Neural cell (in vitro differentiated cells): Measurements from ENCODE around the gene ACP7. TPM values are rescaled to one million over a fixed set of nuclear protein-coding genes. Genes with fewer than 3 reads are reported as not detected.

Source experiments
- H2AFZ ChIP-seq: fragments of 200-600, 300-800 bp; sonication (generic), shearing (Covaris generic); 2 replicates; pipeline ENCODE4 v1.6.0; 2014; ENCODE audit warnings: low read depth, mild to moderate bottlenecking, antibody characterized with exemption, low read length, moderate library complexity
- H3F3A ChIP-seq: fragments of 200-600 bp; shearing (Covaris generic); 2 replicates; pipeline ENCODE4 v1.6.1; 2016; ENCODE audit warnings: mild to moderate bottlenecking, moderate library complexity, mixed read lengths, antibody characterized with exemption, low read length; ENCODE audit not compliant: insufficient read depth, poor library complexity, severe bottlenecking
- H3K27ac ChIP-seq: fragments of 200-600, 300-800 bp; sonication (generic), shearing (Covaris generic); 2 replicates; pipeline ENCODE4 v1.5.1; 2014; ENCODE audit warnings: mild to moderate bottlenecking, low read length, moderate library complexity
- H3K27me3 ChIP-seq: fragments of 300-800, 200-600 bp; sonication (generic), shearing (Covaris generic); 2 replicates; pipeline ENCODE4 v1.6.0; 2014; ENCODE audit warnings: mild to moderate bottlenecking, low read depth, low read length, moderate library complexity; ENCODE audit not compliant: insufficient read depth
- H3K36me3 ChIP-seq: fragments of 300-800, 200-600 bp; sonication (generic), shearing (Covaris generic); 2 replicates; pipeline ENCODE4 v1.5.1; 2014; ENCODE audit warnings: mild to moderate bottlenecking, antibody characterized with exemption, low read length, moderate library complexity; ENCODE audit not compliant: insufficient read depth
- H3K4me2 ChIP-seq: fragments of 300-800, 200-600 bp; sonication (generic), shearing (Covaris generic); 2 replicates; pipeline ENCODE4 v1.6.0; 2014; ENCODE audit warnings: mild to moderate bottlenecking, low read length
- H3K4me3 ChIP-seq: fragments of 300-800, 200-600 bp; sonication (generic), shearing (Covaris generic); 2 replicates; pipeline ENCODE4 v1.5.1; 2014; ENCODE audit warnings: mild to moderate bottlenecking, low read length, moderate library complexity
- H3K79me2 ChIP-seq: fragments of 200-600 bp; shearing (Covaris generic); replicated peaks from 2 replicates; pipeline ENCODE4 v1.6.0; 2014; ENCODE audit warnings: mild to moderate bottlenecking, low read length, moderate library complexity; ENCODE audit not compliant: insufficient read depth
- H3K9ac ChIP-seq: fragments of 300-800, 200-600 bp; sonication (generic), shearing (Covaris generic); 2 replicates; pipeline ENCODE4 v1.6.1; 2016; ENCODE audit warnings: mild to moderate bottlenecking, low read length, mixed read lengths
- H3K9me2 ChIP-seq: fragments of 200-600 bp; shearing (Covaris generic); 2 replicates; pipeline ENCODE4 v1.6.1; 2016; ENCODE audit warnings: mild to moderate bottlenecking, low read length, mixed read lengths; ENCODE audit not compliant: insufficient read depth
- H3K9me3 ChIP-seq: fragments of 200-600, 300-800 bp; sonication (generic), shearing (Covaris generic); 2 replicates; pipeline ENCODE4 v1.6.1; 2016; ENCODE audit warnings: mild to moderate bottlenecking, mixed run types, low read length, moderate library complexity, mixed read lengths
- H4K20me1 ChIP-seq: fragments of 200-600 bp; shearing (Covaris generic); 2 replicates; pipeline ENCODE4 v1.6.1; 2016; ENCODE audit warnings: mild to moderate bottlenecking, mixed run types; ENCODE audit not compliant: insufficient read depth
- CTCF ChIP-seq: fragments of 450-650 bp; IDR thresholded peaks from 2 replicates; pipeline ENCODE4 v1.5.1; 2014; ENCODE audit warnings: antibody characterized with exemption, mild to moderate bottlenecking, moderate library complexity; ENCODE audit not compliant: poor library complexity, severe bottlenecking
- EP300 ChIP-seq: fragments of 450-650 bp; conservative IDR thresholded peaks from 2 replicates; pipeline ENCODE4 v1.6.1; 2014; ENCODE audit warnings: antibody characterized with exemption, mild to moderate bottlenecking, moderate library complexity; ENCODE audit not compliant: poor library complexity, severe bottlenecking
- EZH2 ChIP-seq: fragments of 200-600, 300-800 bp; shearing (Covaris generic), sonication (generic); IDR thresholded peaks from 2 replicates; pipeline ENCODE4 v1.6.1; 2014; ENCODE audit warnings: antibody characterized with exemption, low read length, borderline replicate concordance, mild to moderate bottlenecking; ENCODE audit not compliant: insufficient read depth, poor library complexity, severe bottlenecking
- MXI1 ChIP-seq: fragments of 450-650 bp; conservative IDR thresholded peaks from 2 replicates; pipeline ENCODE4 v1.6.1; 2014; ENCODE audit warnings: antibody characterized with exemption, mild to moderate bottlenecking; ENCODE audit not compliant: poor library complexity, severe bottlenecking
- POLR2AphosphoS5 ChIP-seq: IDR thresholded peaks from 2 replicates; pipeline ENCODE4 v1.6.1; 2012
- RAD21 ChIP-seq: fragments of 450-650 bp; conservative IDR thresholded peaks from 2 replicates; pipeline ENCODE4 v1.6.1; 2014; ENCODE audit warnings: antibody characterized with exemption, mild to moderate bottlenecking, moderate library complexity
- REST ChIP-seq: IDR thresholded peaks from 2 replicates; pipeline ENCODE4 v1.6.1; 2012; ENCODE audit warnings: borderline replicate concordance
- SMC3 ChIP-seq: fragments of 450-650 bp; conservative IDR thresholded peaks from 2 replicates; pipeline ENCODE4 v1.6.1; 2014; ENCODE audit warnings: antibody characterized with exemption, mild to moderate bottlenecking, moderate library complexity; ENCODE audit not compliant: poor library complexity
- TAF1 ChIP-seq: IDR thresholded peaks from 2 replicates; pipeline ENCODE4 v1.6.1; 2012; ENCODE audit warnings: low read depth
- polyA plus RNA-seq: library from polyadenylated mRNA; depleted of rRNA; stranded (reverse); fragments of >200 nt; gene quantifications from 2 replicates; pipeline ENCODE4 v1.2.3, GENCODE V29; 2014

ACP7 gene
- polyA plus RNA-seq, 1 donor from 2014 or later, result not detected

GRCh38 chr19:39047073-39047472 lies 37.1 kb upstream of the ACP7 start:
- Histone ChIP-seq H4K20me1 (no peaks in the 10 kb centered on the region), H3K4me2 (no peak overlapping the region), H3K79me2 (no peaks in the 10 kb centered on the region), H3K27ac (no peak overlapping the region), H3K36me3 (no peaks in the 10 kb centered on the region), H2AFZ (no peak overlapping the region), H3K27me3 (no peaks in the 10 kb centered on the region), H3K4me3 (no peak overlapping the region), H3F3A (no peaks in the 10 kb centered on the region), H3K9me3 (no peaks in the 10 kb centered on the region), H3K9me2 (no peaks in the 10 kb centered on the region), H3K9ac (no peak overlapping the region)
- TF ChIP-seq EZH2 (no peak), SMC3 (no peak), TAF1 (no peak), RAD21 (no peak), EP300 (no peak), CTCF (no peak), REST (no peak), MXI1 (no peak), POLR2AphosphoS5 (no peak)

GRCh38 chr19:39052243-39052746 lies 31.9 kb upstream of the ACP7 start:
- H3K27ac ChIP-seq, result no peak overlapping the region
- H2AFZ ChIP-seq, result no peak overlapping the region
- no peak overlapping the region for H3K4me3 ChIP-seq
- no peak overlapping the region for H3K4me2 ChIP-seq
- no peaks in the 10 kb centered on the region for H3F3A ChIP-seq
- no peaks in the 10 kb centered on the region for H3K9me2 ChIP-seq
- no peaks in the 10 kb centered on the region for H3K27me3 ChIP-seq
- H3K79me2 ChIP-seq, result no peaks in the 10 kb centered on the region
- no peak overlapping the region for H3K9ac ChIP-seq
- no peaks in the 10 kb centered on the region for H3K9me3 ChIP-seq
- TF ChIP-seq EP300 (no peak), POLR2AphosphoS5 (no peak), EZH2 (no peak), CTCF (no peak), MXI1 (no peak), SMC3 (no peak), RAD21 (no peak), REST (no peak), TAF1 (no peak)
- H4K20me1 ChIP-seq, result no peaks in the 10 kb centered on the region
- H3K36me3 ChIP-seq, result no peaks in the 10 kb centered on the region
